Fibroblast of skin of left quadriceps (primary cell): ENCODE data around the gene COL13A1.

Source experiments
- DNase-seq, 2 experiments: peaks; one replicate each; pipeline ENCODE4 v3.0.0-alpha.2; 2013; ENCODE audit warnings: low read depth in 2 of 2

COL13A1 gene

GRCh38 chr10:69819716-69820506 is 18.2 kb downstream of the COL13A1 start:
- DNase-seq, result no peak

GRCh38 chr10:69820817-69821216 is 19.1 kb downstream of the COL13A1 start:
- DNase-seq, result no peak

GRCh38 chr10:69825604-69826003 is 23.9 kb downstream of the COL13A1 start:
- no peak for DNase-seq

- DNase-seq, result no peak
Observed at GRCh38 chr10:69826094-69826493, 24.4 kb downstream of the COL13A1 start.

- no peak for DNase-seq
Observed at GRCh38 chr10:69826789-69827554, 25.3 kb downstream of the COL13A1 start.

- DNase-seq, result no peak
Observed at GRCh38 chr10:69828144-69828870, 26.6 kb downstream of the COL13A1 start.

- no peak for DNase-seq
Observed at GRCh38 chr10:69829775-69830174, 28.1 kb downstream of the COL13A1 start.

GRCh38 chr10:69831231-69831855 is 29.6 kb downstream of the COL13A1 start:
- no peak for DNase-seq

- no peak for DNase-seq
Observed at GRCh38 chr10:69835233-69835632, 33.5 kb downstream of the COL13A1 start.

GRCh38 chr10:69835875-69836730 is 34.4 kb downstream of the COL13A1 start:
- DNase-seq, result no peak

GRCh38 chr10:69836731-69837030 is 35.0 kb downstream of the COL13A1 start:
- DNase-seq, result no peak

- DNase-seq, result no peak
Observed at GRCh38 chr10:69837261-69837660, 35.6 kb downstream of the COL13A1 start.

GRCh38 chr10:69838418-69838817 is 36.7 kb downstream of the COL13A1 start:
- no peak for DNase-seq

- DNase-seq, result no peak
Observed at GRCh38 chr10:69838853-69839252, 37.1 kb downstream of the COL13A1 start.

- DNase-seq, result no peak
Observed at GRCh38 chr10:69839696-69840345, 38.1 kb downstream of the COL13A1 start.

- no peak for DNase-seq
Observed at GRCh38 chr10:69840773-69841172, 39.1 kb downstream of the COL13A1 start.

GRCh38 chr10:69842020-69842419 is 40.3 kb downstream of the COL13A1 start:
- DNase-seq, result no peak

- no peak for DNase-seq
Observed at GRCh38 chr10:69842882-69843281, 41.2 kb downstream of the COL13A1 start.

- no peak for DNase-seq
Observed at GRCh38 chr10:69843923-69844322, 42.2 kb downstream of the COL13A1 start.

- no peak for DNase-seq
Observed at GRCh38 chr10:69844698-69845097, 43.0 kb downstream of the COL13A1 start.
